CD4-positive, alpha-beta T cell treated with Interleukin-15 for 1 hour (primary cell): Measurements from ENCODE around the gene GCNT2.
A peak's percentile ranks its signal among the peaks of the same experiment; 100 is the strongest.
"Not testable (repeated sequence)": the region's sequence is repeated elsewhere in the genome, so short reads cannot be mapped to it uniquely, and the experiment has no call there.

Experiments used
- DNase-seq: peaks from one replicate; pipeline ENCODE4 v3.0.0-alpha.2; 2020

GCNT2 gene

GRCh38 chr6:10514049-10514780 is 6.9 kb upstream of the GCNT2 start:
- DNase-seq: no peak

GRCh38 chr6:10516953-10517352 is 4.2 kb upstream of the GCNT2 start:
- DNase-seq: no peak

- no peak for DNase-seq
Observed at GRCh38 chr6:10518557-10519407, 2.4 kb upstream of the GCNT2 start.

- not testable (repeated sequence) for DNase-seq
Observed at GRCh38 chr6:10519408-10519697, 1.8 kb upstream of the GCNT2 start.

GRCh38 chr6:10520468-10520867 is 683 bp upstream of the GCNT2 start:
- DNase-seq: no peak

- no peak for DNase-seq
Observed at GRCh38 chr6:10522929-10523573, 1.9 kb downstream of the GCNT2 start.

GRCh38 chr6:10526156-10526555 is 5.0 kb downstream of the GCNT2 start:
- DNase-seq: no peak

GRCh38 chr6:10528158-10528981 is 7.2 kb downstream of the GCNT2 start:
- DNase-seq: peak; percentile 29

- no peak for DNase-seq
Observed at GRCh38 chr6:10529231-10529801, 8.2 kb downstream of the GCNT2 start.

GRCh38 chr6:10529828-10530374 is 8.8 kb downstream of the GCNT2 start:
- not testable (repeated sequence) for DNase-seq

GRCh38 chr6:10531503-10531902 is 10.4 kb downstream of the GCNT2 start:
- DNase-seq: no peak

- no peak for DNase-seq
Observed at GRCh38 chr6:10531942-10532341, 10.8 kb downstream of the GCNT2 start.

- DNase-seq: no peak
Observed at GRCh38 chr6:10532392-10532791, 11.2 kb downstream of the GCNT2 start.

- peak; percentile 47 for DNase-seq
Observed at GRCh38 chr6:10534419-10534762, 13.2 kb downstream of the GCNT2 start.

GRCh38 chr6:10535193-10535592 is 14.0 kb downstream of the GCNT2 start:
- DNase-seq: no peak

- no peak for DNase-seq
Observed at GRCh38 chr6:10537726-10538125, 16.6 kb downstream of the GCNT2 start.

- no peak for DNase-seq
Observed at GRCh38 chr6:10540073-10540746, 19.1 kb downstream of the GCNT2 start.

GRCh38 chr6:10541591-10541990 is 20.4 kb downstream of the GCNT2 start:
- DNase-seq: no peak

- DNase-seq: no peak
Observed at GRCh38 chr6:10542213-10542612, 21.1 kb downstream of the GCNT2 start.

- DNase-seq: no peak
Observed at GRCh38 chr6:10543488-10543887, 22.3 kb downstream of the GCNT2 start.

GRCh38 chr6:10545482-10545881 is 24.3 kb downstream of the GCNT2 start:
- no peak for DNase-seq

- no peak for DNase-seq
Observed at GRCh38 chr6:10547809-10548208, 26.7 kb downstream of the GCNT2 start.
